Measurements from ENCODE around the gene PNMT.

Gene PNMT

GRCh38 chr17:39667945-39668924, at the start of gene PNMT:
Gene PNMT, plus strand, starts transcription at chr17:39668453. Its CDS starts 23 bp downstream, at chr17:39668476.
- H3K4me3 ChIP-seq (ENCODE audit: low read depth, low read length) = peak within 1 kb of the TSS; percentile 29
- no peak for DNase-seq (ENCODE audit: low read depth, low spot score)
- CTCF ChIA-PET = interaction anchor here (0.6 to 9.2 kb wide), 20 partner anchors 8 to 424 kb away, joined by 3 to 237 read pairs (median 4); partner anchors contain the start of genes ERBB2, PGAP3 and PPP1R1B
- TF ChIP-seq CTCF (IDR thresholded peaks at IDR 0.05; ENCODE audit: insufficient read depth, low read length, missing control alignments) = peak; percentile 87
- POLR2A ChIA-PET = interaction anchor here (0.7 kb wide), 1 partner anchor 85 kb away, joined by 3 read pairs; no protein-coding TSS in a partner anchor

GRCh38 chr17:39618956-39619785, 49.1 kb upstream of the PNMT start:
- CTCF ChIA-PET = interaction anchor here (0.9 to 23.4 kb wide), 14 partner anchors 7 to 138 kb away, joined by 3 to 822 read pairs (median 46); partner anchors contain the start of genes ERBB2, MIEN1, NEUROD2 and PNMT
- H3K4me3 ChIP-seq (ENCODE audit: low read depth, low read length) = peak overlapping the region; percentile 57
- DNase-seq (ENCODE audit: low read depth, low spot score) = no peak
- TF ChIP-seq CTCF (IDR thresholded peaks at IDR 0.05; ENCODE audit: insufficient read depth, low read length, missing control alignments) = no peak
- POLR2A ChIA-PET = no interaction called here

- ChIA-PET POLR2A (no interaction called here), CTCF (interaction anchor here (0.9 to 23.4 kb wide), 16 partner anchors 7 to 138 kb away, joined by 3 to 822 read pairs (median 44); partner anchors contain the start of genes ERBB2, MIEN1, NEUROD2 and PNMT)
- TF ChIP-seq CTCF (IDR thresholded peaks at IDR 0.05; ENCODE audit: insufficient read depth, low read length, missing control alignments) = no peak
- H3K4me3 ChIP-seq (ENCODE audit: low read depth, low read length) = no peak overlapping the region
- no peak for DNase-seq (ENCODE audit: low read depth, low spot score)
Observed at GRCh38 chr17:39619786-39620101, 48.5 kb upstream of the PNMT start.

- DNase-seq (ENCODE audit: low read depth, low spot score) = no peak
- CTCF ChIA-PET = interaction anchor here (0.6 to 23.4 kb wide), 64 partner anchors 9 to 413 kb away, joined by 3 to 822 read pairs (median 6); partner anchors contain the start of genes ERBB2, MIEN1, NEUROD2 and PGAP3
- peak; percentile 100 for TF ChIP-seq CTCF (IDR thresholded peaks at IDR 0.05; ENCODE audit: insufficient read depth, low read length, missing control alignments)
- POLR2A ChIA-PET = interaction anchor here (0.5 to 1.2 kb wide), 2 partner anchors 71 to 329 kb away, joined by 3 read pairs; no protein-coding TSS in a partner anchor
- peak overlapping the region; percentile 8; the same call in 1 of the 2 replicates for H3K4me3 ChIP-seq (ENCODE audit: low read depth, low read length)
Observed at GRCh38 chr17:39621523-39622379, 46.5 kb upstream of the PNMT start.

- ChIA-PET POLR2A (no interaction called here), CTCF (interaction anchor here (0.9 to 23.4 kb wide), 48 partner anchors 10 to 416 kb away, joined by 3 to 822 read pairs (median 9); partner anchors contain the start of genes ERBB2, MIEN1, NEUROD2 and PGAP3)
- no peak for DNase-seq (ENCODE audit: low read depth, low spot score)
- peak overlapping the region; percentile 8; the same call in 1 of the 2 replicates for H3K4me3 ChIP-seq (ENCODE audit: low read depth, low read length)
- TF ChIP-seq CTCF (IDR thresholded peaks at IDR 0.05; ENCODE audit: insufficient read depth, low read length, missing control alignments) = no peak
Observed at GRCh38 chr17:39622380-39623006, 45.8 kb upstream of the PNMT start.
